GM12878 (cell line): ENCODE results near the gene ARHGEF33.

Experiments used
- TF ChIP-seq, protein P1 (sequence below): fragments of 450-650 bp; IDR thresholded peaks from 2 replicates; pipeline ENCODE4 v1.6.1; 2017; ENCODE audit warnings: low read depth, mild to moderate bottlenecking, moderate library complexity
- TF ChIP-seq, protein P2 (sequence below): IDR thresholded peaks from 2 replicates; pipeline ENCODE4 v1.6.1; 2012; ENCODE audit warnings: mild to moderate bottlenecking, low read depth, low read length

DNA sequence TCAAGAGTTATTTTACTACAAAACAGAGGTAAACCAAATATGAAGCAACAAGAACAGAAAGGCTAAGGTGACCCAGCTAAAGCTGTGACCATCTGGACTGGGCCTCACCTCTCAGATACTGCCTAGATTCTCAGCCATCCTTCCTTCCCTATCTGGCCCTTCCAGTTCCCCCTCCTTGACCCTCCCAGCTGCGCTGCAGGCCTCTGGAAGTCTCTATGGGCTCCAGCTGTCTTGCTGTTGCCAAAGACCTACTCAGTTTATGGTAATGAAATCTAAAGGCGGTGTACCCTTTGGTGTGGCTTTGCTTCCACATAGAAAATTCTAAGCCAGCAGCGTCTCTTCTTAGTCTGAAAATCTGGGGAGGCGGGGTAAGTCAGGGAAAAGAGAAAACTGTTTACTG, 55.7 kb downstream of the ARHGEF33 start:
- TF ChIP-seq, protein P1, sequence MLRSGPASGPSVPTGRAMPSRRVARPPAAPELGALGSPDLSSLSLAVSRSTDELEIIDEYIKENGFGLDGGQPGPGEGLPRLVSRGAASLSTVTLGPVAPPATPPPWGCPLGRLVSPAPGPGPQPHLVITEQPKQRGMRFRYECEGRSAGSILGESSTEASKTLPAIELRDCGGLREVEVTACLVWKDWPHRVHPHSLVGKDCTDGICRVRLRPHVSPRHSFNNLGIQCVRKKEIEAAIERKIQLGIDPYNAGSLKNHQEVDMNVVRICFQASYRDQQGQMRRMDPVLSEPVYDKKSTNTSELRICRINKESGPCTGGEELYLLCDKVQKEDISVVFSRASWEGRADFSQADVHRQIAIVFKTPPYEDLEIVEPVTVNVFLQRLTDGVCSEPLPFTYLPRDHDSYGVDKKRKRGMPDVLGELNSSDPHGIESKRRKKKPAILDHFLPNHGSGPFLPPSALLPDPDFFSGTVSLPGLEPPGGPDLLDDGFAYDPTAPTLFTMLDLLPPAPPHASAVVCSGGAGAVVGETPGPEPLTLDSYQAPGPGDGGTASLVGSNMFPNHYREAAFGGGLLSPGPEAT, result no peak
- TF ChIP-seq, protein P2, sequence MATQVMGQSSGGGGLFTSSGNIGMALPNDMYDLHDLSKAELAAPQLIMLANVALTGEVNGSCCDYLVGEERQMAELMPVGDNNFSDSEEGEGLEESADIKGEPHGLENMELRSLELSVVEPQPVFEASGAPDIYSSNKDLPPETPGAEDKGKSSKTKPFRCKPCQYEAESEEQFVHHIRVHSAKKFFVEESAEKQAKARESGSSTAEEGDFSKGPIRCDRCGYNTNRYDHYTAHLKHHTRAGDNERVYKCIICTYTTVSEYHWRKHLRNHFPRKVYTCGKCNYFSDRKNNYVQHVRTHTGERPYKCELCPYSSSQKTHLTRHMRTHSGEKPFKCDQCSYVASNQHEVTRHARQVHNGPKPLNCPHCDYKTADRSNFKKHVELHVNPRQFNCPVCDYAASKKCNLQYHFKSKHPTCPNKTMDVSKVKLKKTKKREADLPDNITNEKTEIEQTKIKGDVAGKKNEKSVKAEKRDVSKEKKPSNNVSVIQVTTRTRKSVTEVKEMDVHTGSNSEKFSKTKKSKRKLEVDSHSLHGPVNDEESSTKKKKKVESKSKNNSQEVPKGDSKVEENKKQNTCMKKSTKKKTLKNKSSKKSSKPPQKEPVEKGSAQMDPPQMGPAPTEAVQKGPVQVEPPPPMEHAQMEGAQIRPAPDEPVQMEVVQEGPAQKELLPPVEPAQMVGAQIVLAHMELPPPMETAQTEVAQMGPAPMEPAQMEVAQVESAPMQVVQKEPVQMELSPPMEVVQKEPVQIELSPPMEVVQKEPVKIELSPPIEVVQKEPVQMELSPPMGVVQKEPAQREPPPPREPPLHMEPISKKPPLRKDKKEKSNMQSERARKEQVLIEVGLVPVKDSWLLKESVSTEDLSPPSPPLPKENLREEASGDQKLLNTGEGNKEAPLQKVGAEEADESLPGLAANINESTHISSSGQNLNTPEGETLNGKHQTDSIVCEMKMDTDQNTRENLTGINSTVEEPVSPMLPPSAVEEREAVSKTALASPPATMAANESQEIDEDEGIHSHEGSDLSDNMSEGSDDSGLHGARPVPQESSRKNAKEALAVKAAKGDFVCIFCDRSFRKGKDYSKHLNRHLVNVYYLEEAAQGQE, result no peak
